Measurements from ENCODE around the gene ITGAL. TPM values are rescaled to one million over a fixed set of nuclear protein-coding genes. Genes with fewer than 3 reads are reported as not detected.

The ITGAL gene
- total and polyA plus RNA-seq, 2 donors (not counting 3 experiments of a cell fraction or from before 2014, with no cell fraction given) = not detected

- dilution Hi-C loops (cut with MboI; ENCODE audit: extremely low pct_ligation_motif_present, low sequenced_read_pairs) (no loop called here), intact Hi-C loops (cut with micrococcal nuclease) (no loop called here)
- no TSS peak for BruUV-seq (replicated peaks)
- no peaks in the 10 kb centered on the region for H3K9me3 ChIP-seq (replicated peaks; ENCODE audit: control insufficient read depth, insufficient read depth, low read length)
- no peak overlapping the region for H2AFZ ChIP-seq (ENCODE audit: low read depth, low read length)
- ChIA-PET POLR2A (no interaction called here), CTCF (interaction anchor here (1.3 to 1.6 kb wide), 2 partner anchors 32 to 62 kb away, joined by 3 to 7 read pairs; no protein-coding TSS in a partner anchor)
- DNase-seq (ENCODE audit: low read depth, low spot score) (no peak), FAIRE-seq (no peak)
- H3K4me3 ChIP-seq (replicated peaks in 1 of 3; ENCODE audit: insufficient read depth in 1 of 3, low read depth in 1 of 3, low read length in 3 of 3) = no peak overlapping the region
- no peaks in the 10 kb centered on the region for H4K20me1 ChIP-seq (replicated peaks; ENCODE audit: control insufficient read depth, extremely low read depth, insufficient read depth, low read length)
- H3K27me3 ChIP-seq (ENCODE audit: control insufficient read depth in 2 of 2, insufficient read depth in 2 of 2, low read length in 2 of 2) = peaks cover 0 to 4% of the 10 kb centered on the region in 2 experiments
- no peaks in the 10 kb centered on the region for H3K9me1 ChIP-seq (replicated peaks; ENCODE audit: control insufficient read depth, extremely low read depth, insufficient read depth, low read length)
- no peaks in the 10 kb centered on the region for H3K79me2 ChIP-seq (ENCODE audit: control insufficient read depth, insufficient read depth, low read length)
- H3K4me2 ChIP-seq (ENCODE audit: insufficient read depth, low read length) = no peak overlapping the region
- TF ChIP-seq JUN (IDR thresholded peaks at IDR 0.05; ENCODE audit: borderline replicate concordance, insufficient read depth, insufficient read length, low read depth) = no peak
- no peak for TF ChIP-seq MYC (IDR thresholded peaks at IDR 0.05; ENCODE audit: low read depth, low read length)
- no peak for TF ChIP-seq POLR2A (IDR thresholded peaks at IDR 0.05; ENCODE audit: low read depth, low read length)
- TF ChIP-seq EZH2 (IDR thresholded peaks at IDR 0.05; ENCODE audit: borderline replicate concordance, low read depth, low read length, severe bottlenecking) = no peak
- no peak for TF ChIP-seq POLR2AphosphoS5 (IDR thresholded peaks at IDR 0.05; ENCODE audit: insufficient read depth, low read depth, low read length)
- no peak for TF ChIP-seq GATA2 (IDR thresholded peaks at IDR 0.05; ENCODE audit: insufficient read depth, insufficient read length, low read depth, low read length)
- no peak for TF ChIP-seq MAX (IDR thresholded peaks at IDR 0.05; ENCODE audit: insufficient read depth, insufficient read length)
- no peak for TF ChIP-seq FOS (IDR thresholded peaks at IDR 0.05; ENCODE audit: borderline replicate concordance, insufficient read depth, low read length)
- no peak for TF ChIP-seq CTCF (IDR thresholded peaks at IDR 0.05; ENCODE audit: extremely low read depth in 1 of 2, insufficient read depth in 1 of 2, low read depth in 1 of 2, low read length in 2 of 2)
- no peak overlapping the region for H3K27ac ChIP-seq (ENCODE audit: insufficient read depth, low read depth, low read length)
- no peaks in the 10 kb centered on the region for H3K36me3 ChIP-seq (ENCODE audit: control insufficient read depth in 2 of 2, extremely low read depth in 1 of 2, insufficient read depth in 2 of 2, low read length in 2 of 2)
- peaks cover 11% of the 10 kb centered on the region for H3K4me1 ChIP-seq (ENCODE audit: control insufficient read depth, extremely low read depth, insufficient read depth, low read length)
- H3K9ac ChIP-seq (replicated peaks; ENCODE audit: extremely low read depth, insufficient read depth, low read length) = no peak overlapping the region
Observed at GRCh38 chr16:30566531-30566930, 94.0 kb downstream of the ITGAL start.

Data from endothelial cell of umbilical vein (primary cell).